ENCODE results near the gene STRA8. TPM values are rescaled to one million over a fixed set of nuclear protein-coding genes. Genes with fewer than 3 reads are reported as not detected.

The STRA8 gene
- total RNA-seq, 4 donors from 2014 or later: not detected

GRCh38 chr7:135253851-135254771 is 20.5 kb downstream of the STRA8 start:
- ATAC-seq (ENCODE audit: low FRiP score): peak; percentile 87

GRCh38 chr7:135257790-135258189 is 24.2 kb downstream of the STRA8 start:
- no peak for ATAC-seq (ENCODE audit: low FRiP score)
- no peak for TF ChIP-seq CTCF (IDR thresholded peaks at IDR 0.05)
- no peak for DNase-seq (ENCODE audit: low spot score)

More at GRCh38 chr7:135253851-135254771, 20.5 kb downstream of the STRA8 start:
- TF ChIP-seq CTCF (IDR thresholded peaks at IDR 0.05): no peak
- DNase-seq (ENCODE audit: low spot score): peak; percentile 32

- ATAC-seq (ENCODE audit: low FRiP score): no peak
- no peak for TF ChIP-seq CTCF (IDR thresholded peaks at IDR 0.05)
- DNase-seq (ENCODE audit: low spot score): no peak
These were observed 24.9 kb downstream of the STRA8 start for GRCh38 chr7:135258585-135258984.

GRCh38 chr7:135259702-135260101 is 26.1 kb downstream of the STRA8 start:
- TF ChIP-seq CTCF (IDR thresholded peaks at IDR 0.05): no peak
- DNase-seq (ENCODE audit: low spot score): no peak
- no peak for ATAC-seq (ENCODE audit: low FRiP score)

GRCh38 chr7:135260470-135260869 is 26.8 kb downstream of the STRA8 start:
- ATAC-seq (ENCODE audit: low FRiP score): no peak
- DNase-seq (ENCODE audit: low spot score): no peak
- TF ChIP-seq CTCF (IDR thresholded peaks at IDR 0.05): no peak

GRCh38 chr7:135260930-135261721 is 27.5 kb downstream of the STRA8 start:
- ATAC-seq (ENCODE audit: low FRiP score): no peak
- no peak for DNase-seq (ENCODE audit: low spot score)
- TF ChIP-seq CTCF (IDR thresholded peaks at IDR 0.05): no peak
